NCI-H2227 (cell line): ENCODE data around the gene LRTM2.

Source experiments
- DNase-seq: peaks from one replicate; lab custom pipeline; 2025; ENCODE audit not compliant: unreplicated experiment; lab: John Stamatoyannopoulos, UW

The LRTM2 gene

DNA sequence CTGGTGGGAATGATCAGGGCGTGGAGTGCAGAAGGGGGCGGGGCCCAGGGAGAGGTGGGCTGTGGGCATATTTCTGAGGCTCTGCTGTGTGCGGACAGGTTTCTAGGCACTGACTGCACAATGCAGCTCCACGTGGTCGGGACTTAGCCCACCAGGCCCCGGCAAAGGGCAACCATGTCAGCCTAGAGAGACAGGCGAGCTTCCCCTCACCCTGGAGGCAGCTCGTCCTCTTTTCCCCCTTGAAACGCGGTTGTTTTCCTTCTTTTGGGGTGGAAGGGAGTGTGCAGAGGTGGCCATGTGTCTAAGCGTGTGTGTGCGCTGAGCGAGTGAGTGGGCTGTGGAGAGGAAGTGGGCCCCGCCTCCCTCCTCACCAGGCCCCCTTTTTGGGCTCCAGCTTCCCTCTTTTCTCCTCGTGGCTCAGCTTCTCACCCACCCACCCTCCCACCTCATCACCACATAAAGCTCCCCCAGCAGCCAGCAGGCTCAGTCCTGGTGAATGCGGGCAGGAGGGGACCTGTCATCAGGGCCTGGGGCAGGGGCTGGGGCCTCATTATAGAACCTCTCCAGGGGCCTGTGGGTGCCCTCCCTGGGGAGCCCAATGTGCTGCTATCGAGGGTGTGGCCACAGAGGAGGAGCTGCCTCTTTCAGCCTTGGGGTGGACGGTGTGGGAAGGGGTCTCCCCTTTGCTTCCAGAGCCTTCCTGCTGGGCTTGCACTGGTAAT lies 22.0 kb downstream of the LRTM2 start:
- no peak for DNase-seq

DNA sequence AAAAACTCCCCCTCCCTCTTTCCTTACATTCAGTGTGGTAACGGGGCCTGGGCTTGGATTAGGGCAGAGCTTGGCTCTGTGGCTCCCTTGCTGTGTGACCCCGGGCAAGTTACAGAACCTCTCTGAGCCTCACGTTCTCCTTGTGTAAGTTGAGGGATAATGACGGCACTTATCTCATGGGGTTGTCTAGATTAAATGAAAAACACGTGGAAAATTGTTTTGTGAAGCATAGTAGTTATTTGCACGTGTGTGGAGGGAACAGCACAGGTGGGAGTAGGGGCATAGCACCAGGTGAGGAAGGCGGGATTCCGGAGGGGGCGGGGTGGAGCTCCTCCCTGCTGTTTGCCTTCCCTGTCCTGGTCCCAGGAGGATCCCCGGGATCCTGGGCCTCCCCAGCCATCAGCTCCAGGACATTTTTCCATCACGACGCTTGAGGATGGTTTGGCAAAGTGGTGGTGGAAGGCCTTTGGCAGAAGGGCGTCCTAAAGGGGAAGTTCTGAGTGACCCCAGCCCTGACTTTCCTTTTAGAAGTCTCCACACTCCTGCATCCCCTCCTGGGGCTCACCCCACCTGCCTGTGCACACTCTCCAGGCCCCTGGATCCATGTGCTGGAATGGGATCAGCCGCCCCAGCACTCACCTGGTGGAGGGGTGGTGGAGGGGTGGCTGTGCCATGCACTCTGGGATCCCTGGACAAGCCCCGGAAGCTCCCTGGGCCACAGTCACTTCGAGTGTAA lies 22.7 kb downstream of the LRTM2 start:
- no peak for DNase-seq

GRCh38 chr12:1843641-1844005 lies 23.3 kb downstream of the LRTM2 start:
- no peak for DNase-seq

DNA sequence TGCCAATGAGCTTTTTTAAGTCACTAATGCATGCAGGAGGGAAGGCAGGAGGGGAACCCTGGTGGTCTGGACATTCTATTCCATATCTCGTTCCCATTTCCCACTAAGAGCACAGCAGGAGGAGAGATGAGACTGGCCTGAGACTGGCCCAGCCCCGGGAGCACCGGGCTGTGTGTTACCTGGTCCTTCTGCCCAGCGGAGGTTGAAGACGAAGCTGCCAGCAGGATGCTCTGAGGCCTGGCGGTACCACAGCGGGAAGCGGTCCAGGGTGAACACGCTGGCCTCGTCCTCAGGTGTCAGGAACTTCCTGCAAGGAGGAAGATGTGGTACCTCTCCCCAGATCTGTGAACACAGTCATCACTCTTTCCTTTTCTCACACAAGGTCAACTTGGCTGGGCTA lies 23.9 kb downstream of the LRTM2 start:
- DNase-seq, result no peak

DNA sequence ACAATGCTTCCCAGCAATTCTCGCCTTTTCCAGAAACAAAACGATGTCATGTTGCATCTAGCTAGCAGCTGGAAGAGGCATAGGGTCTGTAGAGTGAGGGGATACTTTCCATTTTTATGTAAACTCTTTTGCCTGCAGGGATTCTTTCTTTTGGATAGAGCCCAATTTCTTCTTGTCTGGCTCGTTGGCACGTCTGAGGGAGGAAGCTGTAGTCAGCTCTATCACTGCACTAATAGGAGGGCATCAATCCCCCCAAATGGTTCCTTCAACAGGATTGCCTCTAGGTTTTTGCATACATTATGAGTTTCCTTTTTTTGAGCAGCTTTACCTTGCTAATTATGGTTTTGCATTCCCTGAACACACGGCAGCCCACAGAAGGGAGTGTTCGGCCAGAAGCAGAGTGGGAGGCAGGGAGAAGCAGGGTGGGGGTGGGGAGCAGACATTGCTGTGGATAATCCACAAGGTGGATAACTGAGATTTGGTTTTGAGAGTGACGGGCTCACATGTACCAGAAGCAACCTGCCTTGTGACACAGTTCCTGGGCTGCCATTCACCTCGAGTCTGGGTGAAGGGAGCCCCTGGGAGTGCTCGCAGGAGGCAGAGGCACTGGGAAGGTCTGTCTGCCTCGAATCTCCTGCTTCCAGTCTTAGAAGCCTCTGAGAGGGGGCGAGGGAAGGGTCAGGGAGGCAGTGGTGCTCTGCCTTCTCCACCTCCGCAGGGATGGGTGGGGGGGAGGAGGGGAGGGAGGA lies 24.5 kb downstream of the LRTM2 start:
- no peak for DNase-seq

DNA sequence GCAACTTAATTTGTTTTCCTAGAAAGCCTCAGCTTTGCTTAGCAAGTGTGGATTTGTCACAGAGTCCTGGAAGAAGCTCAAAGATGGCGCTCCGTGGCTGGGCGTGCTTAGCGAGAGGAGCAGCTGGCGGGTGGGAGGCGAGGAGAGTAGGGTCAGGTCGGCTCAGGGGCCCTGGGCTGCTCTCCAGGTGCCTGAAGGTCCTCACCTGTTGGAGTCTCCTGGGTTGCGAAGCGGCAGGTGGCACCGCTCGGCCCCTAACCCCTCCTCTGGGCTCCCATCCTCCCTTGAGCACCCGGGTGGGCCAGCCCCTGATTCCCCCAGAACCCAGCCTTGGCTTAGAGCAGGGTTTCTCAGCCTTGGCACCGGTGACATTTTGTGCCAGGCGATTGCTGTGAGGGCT lies 25.1 kb downstream of the LRTM2 start:
- DNase-seq, result no peak

- no peak for DNase-seq
These were observed 25.5 kb downstream of the LRTM2 start for GRCh38 chr12:1845886-1846285.

DNA sequence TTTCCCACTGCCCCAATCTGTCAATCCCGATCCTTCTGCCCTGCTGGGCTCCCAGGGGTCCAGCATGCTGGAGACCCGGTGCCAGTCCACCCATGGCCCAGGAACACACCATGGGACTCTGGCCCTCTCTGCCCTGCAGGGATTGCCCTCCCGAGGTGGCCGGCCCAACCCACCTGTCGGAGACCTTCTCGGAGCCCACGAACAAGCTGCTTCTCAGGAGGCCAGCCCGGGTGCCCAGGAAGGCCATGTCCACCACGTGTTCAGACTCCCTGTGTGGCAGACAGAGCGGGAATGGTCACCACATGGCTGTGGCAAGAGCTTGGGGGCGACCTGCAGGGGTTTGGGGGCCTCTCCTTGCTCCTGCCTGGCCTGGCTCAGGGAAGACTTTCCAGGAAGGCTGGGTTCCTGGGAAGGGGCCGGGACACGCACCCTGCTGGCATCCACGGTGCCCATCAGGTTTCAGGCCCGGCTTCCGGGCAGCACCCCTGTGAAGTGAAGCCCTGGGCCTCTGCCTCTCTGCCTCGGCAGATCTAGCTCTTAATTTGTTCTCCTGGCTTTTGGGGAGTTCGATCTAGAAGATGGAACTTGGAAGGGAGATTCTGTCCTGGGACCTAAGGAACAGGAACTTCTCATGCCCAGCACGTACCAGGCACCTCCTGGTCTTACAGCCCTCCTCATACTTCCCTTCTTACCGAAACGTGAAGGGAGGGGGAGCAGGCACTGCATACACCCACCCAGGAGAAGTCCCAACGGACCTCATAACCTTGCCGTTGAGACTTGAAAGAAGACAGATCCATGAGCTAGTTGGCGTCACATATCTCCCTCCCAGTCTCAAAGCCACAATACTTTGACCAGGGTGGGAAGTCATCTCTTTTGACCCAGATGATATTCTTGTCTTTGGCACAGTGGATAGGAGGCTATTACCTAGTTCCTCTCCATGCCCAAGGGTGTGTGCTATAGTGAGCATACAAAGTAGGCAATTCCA lies 26.3 kb downstream of the LRTM2 start:
- no peak for DNase-seq

GRCh38 chr12:1847411-1847810 lies 27.0 kb downstream of the LRTM2 start:
- no peak for DNase-seq

DNA sequence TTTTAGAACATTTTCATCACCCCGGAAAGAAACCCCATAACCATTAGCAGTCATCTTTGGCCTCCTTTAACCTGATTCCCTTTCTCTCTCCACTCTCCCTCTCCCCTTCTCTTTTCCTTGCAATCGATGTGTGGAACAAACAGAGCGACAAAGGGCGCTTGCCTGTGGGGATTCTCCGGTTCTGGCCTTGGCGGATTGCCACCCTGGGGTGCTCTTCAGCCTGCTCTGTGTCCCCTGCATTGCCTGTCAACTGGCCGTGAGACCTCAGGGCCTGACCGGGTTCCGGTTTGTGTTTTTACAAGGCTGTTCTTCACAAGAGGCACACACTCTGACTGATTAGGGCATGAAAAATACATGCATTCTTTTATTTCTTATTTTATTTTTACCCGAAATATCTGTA lies 27.8 kb downstream of the LRTM2 start:
- DNase-seq, result no peak

DNA sequence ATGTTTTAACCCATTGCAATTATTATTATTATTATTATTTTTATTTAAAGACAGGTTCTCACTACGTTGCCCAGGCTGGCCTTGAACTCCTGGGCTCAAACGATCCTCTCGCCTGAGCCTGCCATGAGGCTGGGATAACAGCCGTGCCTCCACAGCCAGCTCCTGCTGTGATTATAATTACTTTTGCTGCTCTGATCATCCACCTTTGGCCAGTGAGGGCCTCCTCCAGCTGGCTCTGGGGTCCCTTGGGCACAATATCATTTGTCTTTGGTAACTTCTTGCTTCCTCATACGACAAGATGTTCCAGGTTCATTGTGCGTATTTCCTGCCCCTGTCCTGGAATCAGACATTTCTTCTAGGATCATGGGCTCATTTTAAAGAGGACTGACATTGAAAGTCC lies 28.4 kb downstream of the LRTM2 start:
- no peak for DNase-seq

DNA sequence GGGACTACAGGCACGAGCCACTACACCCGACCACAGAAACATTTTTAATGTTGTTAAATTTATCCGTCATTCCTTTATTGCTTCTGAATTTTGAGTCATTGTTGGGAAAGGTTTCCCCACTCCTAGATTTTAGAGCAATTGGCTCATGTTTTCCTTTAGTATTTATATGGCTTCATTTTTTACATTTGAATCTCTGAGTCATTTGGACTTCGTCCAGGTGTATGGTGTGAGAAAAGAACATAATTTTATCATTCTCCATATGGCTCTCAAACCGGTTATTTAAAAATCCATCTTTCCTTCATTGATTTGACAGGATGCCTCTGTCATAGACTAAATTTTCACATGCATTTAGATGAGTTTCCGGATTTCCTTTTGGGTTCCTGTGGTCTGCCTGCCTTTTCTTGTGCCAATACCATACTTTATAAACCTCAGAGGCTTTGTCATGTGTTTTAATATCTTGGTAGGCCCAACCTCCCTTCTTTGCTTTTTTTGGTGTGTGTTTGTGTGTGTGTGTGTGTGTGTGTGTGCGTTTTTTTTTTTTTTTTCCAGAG lies 30.9 kb downstream of the LRTM2 start:
- no peak for DNase-seq

DNA sequence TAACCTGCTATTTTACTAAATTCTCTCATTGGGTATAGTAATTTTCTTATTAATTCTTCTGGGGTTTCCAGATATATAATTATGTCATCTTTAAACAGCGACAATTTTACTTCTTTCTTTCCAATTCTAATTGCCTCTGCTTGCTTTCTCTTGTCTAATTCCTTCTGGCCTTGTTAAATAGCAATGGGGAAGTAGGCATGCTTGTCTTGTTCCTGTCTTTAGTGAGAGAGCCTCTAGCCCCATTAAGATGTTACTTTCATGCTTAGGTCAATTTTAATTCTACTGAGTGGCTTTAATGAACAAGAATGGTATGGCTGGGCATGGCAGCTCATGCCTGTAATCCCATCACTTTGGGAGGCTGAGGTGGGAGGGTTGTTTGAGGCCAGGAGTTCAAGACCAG lies 31.7 kb downstream of the LRTM2 start:
- no peak for DNase-seq

GRCh38 chr12:1853716-1854115 lies 33.4 kb downstream of the LRTM2 start:
- DNase-seq, result no peak

DNA sequence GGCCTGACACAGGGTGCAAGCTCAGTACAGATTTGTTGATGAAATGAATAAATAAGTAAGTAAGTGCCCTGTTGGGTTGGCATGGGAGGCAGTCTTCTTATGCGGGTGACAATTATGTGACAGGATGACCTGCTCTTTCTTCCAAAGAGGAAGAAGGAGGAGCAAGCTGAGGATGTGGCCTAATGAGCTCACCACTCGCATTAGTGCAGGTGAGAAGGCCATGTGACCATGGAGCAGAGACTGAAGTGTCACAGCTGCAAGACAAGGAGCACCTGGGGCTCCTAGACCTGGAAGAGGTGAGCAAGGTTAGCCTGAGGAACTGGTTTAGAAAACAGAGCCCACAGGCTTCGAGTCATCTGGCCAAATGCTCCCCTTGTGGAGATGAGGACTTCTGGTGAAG lies 34.9 kb downstream of the LRTM2 start:
- no peak for DNase-seq

GRCh38 chr12:1857086-1857485 lies 36.7 kb downstream of the LRTM2 start:
- no peak for DNase-seq

- no peak for DNase-seq
These were observed 37.5 kb downstream of the LRTM2 start for GRCh38 chr12:1857821-1858220.

DNA sequence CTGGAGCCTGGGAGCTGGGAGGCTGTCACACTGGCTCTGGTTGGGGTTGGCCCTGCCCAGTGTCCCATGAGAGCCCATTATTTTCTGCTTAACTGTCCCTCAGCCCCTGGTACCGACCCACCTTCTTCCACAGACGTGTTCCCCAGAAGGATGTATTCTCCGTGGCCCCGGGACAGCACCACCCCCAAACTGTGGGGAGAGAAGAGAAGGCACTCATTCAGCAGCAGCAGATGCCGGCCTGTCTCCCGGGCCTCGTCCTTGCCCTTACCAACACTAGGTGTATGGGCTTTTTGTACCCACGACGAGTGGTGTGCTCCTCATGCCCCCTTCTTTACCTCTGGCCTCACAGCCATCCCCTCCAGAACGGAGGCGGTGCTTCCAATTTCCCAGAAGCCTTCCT lies 38.1 kb downstream of the LRTM2 start:
- DNase-seq, result no peak

DNA sequence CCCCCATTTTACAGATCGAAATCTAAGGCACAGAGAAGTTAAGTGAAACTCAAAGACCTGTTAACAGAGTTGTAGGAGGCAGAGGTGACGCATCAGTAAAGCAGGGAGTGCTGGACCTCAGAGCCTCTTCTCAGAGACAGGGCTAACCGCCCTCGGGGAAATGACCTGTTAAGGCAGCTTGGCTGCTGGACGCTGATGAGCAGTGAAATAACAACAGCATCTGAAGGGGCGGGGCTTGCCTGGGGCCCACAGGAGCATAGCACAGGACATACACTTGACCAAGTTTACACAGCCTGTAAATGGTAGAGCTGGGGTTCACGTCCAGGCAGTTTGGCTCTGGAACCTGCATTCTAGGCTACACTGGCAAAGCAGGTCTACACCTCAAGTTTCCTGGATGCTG lies 39.3 kb downstream of the LRTM2 start:
- DNase-seq, result no peak

DNA sequence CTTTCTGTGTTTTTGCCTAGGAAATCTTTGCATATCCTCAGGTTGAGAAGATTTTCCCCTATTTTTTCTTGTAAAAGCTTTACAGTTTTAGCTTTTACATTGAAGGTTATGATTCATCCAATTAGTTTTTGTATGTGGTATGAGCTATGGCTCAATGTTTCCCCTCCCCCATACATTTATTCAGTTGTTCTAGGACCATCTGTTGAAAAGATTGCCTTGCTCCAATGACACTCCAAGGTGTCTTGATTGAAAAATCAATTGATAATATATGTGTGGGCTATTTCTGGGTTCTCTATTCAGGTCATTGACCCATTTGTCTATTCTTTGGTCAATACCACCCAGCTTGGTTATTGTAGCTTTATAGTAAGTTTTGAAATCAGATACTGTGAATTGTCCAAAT lies 42.6 kb downstream of the LRTM2 start:
- no peak for DNase-seq

DNA sequence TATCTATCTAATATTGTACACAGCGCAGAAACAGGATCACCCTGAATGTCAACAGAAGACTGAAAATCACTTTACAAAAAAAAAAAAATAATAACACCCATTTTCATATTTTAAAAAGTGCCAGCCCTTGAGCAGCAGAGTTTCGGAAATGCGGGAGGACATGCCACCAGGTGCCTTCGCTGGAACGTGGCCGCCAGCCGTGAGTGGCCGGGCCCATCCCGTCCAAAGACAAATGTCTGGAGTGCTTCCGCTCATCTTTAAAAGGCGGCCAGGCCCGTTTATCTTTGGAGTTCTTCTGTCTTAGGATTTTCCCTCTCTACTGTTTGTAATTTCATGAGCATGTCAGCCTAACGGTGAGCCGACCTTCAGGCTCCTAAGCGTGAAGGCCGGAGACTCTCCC lies 43.5 kb downstream of the LRTM2 start:
- no peak for DNase-seq
